Cerebellar nuclear complex (tissue), 1 donor: ENCODE measurements around the gene FSHB.
"Not testable (repeated sequence)": the region's sequence is repeated elsewhere in the genome, so short reads cannot be mapped to it uniquely, and the experiment has no call there.

Source experiments
- DNase-seq, 2 experiments: peaks; one replicate each; lab custom pipeline; 2025; lab: John Stamatoyannopoulos, UW

The FSHB gene

DNA sequence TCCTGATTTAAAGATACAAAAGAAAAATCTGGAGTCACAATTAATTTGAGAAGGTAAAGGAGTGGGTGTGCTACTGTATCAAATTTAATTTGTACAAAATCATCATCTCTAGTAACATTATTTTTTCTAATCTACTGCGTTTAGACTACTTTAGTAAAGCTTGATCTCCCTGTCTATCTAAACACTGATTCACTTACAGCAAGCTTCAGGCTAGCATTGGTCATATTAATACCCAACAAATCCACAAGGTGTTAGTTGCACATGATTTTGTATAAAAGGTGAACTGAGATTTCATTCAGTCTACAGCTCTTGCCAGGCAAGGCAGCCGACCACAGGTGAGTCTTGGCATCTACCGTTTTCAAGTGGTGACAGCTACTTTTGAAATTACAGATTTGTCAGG lies at the start of gene FSHB:
FSHB (plus strand) TSS at position 301 of the 400 bp plus-strand sequence. CDS start 889 bp downstream, outside the sequence.
- no peak for DNase-seq

DNA sequence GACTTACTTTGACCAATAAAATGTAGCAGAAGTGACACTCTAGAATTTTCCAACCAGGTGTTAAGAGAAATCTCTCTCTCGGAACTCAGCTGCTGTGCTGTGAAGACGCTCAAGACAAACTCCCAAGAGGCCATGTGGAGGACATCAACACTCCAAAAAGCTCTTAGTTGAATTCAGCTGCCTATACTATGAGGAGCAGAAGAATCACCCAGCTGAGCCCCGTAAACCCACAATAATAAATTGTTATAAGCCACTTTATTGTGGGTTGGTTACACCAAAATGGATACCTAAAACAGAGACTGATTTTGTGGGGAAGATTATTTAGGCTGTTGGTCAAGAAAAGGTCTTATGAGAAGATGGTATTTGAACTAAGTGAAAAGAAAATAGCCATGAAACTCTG lies 44.1 kb upstream of the FSHB start:
- no peak for DNase-seq

DNA sequence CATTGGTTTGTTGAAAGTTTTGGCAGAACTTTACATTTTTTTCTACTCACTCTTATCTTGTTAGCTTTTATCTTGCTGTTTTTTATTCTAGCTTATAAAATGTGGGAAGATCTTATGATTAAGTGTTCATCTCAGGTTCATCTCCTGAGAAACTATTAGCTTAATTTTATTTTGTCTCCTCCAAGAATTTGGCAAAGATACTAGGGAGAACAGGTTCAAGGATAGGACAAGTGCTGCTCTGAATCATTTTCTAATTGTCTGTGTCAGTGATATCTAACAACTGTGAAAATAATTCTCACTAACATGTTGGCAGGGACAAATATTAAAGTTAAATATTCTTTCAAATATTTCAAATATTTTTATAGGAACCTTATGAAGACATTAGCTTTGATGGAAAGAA lies 38.2 kb upstream of the FSHB start:
- DNase-seq = no peak

DNA sequence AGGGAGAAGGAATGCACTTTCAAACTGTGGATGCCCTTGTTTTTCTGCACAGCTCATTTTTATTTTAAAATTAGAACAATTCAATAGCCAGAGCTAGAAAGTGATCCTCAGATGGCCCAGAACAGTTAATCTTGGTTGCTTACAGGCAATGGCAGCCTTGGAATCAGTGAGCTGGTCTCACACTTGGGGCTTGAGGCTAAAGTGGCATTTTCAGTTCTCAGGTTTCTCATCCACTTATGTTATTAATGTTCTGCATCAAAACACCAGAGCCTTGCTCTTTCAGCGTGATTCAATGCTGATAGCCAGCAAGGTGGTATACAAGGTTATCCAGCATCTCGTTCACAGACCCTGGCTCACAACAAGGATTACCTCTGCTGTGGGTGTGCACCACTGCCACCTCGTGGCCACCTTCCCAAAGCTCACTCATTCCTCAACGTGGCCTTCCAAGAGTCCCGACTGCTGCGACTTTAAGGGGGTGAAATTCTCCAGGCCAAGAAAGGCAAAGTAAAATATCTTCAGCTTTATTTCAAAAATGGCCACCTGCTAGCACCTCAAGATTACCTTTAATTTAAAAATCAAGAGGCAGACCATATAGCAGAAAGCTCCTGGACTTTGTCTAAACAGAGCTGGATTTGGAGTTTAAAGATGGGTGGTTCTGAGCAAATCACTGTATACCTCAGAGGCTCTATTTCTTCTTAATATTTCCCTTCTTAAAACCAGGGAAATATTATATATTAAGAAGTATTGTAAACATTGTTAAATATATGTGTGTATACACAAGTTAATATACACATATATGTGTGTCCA lies 34.2 kb upstream of the FSHB start:
- DNase-seq = no peak

DNA sequence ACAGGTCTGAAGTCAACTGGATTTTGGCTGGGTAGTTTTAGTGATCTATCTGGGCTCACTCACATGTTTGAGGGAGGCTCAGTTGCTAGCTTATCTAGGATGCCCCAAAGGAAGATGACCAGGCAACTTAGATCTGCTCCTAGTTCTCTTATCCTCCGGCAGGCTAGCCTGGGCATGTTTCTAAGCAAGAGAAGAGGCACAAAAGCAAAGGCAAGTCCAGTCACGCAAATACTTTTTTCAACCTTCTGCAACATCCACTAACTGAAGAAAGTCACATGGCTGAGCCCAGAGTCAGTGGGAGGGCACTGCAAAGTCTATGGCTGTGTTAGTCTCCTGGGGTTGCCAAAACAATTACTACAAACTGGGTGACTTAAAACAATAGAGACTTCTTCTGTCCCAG lies 32.9 kb upstream of the FSHB start:
- no peak for DNase-seq

DNA sequence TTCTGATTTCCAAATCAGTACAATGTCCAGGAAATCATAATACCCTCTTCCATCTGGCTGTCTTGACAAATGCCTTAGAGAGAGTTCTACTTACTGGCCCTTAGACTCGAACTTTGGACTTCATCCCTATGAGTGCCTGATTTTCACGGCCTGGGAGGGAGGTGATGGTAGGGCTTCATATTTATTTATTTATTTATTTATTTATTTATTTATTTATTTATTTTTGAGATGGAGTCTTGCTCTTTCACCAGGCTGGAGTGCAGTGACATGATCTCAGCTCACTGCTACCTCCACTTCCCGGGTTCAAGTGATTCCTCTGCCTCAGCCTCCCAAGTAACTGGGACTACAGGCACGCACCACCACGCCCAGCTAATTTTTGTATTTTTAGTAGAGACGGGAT lies 27.8 kb upstream of the FSHB start:
- not testable (repeated sequence) for DNase-seq

- no peak for DNase-seq
These were observed 27.0 kb upstream of the FSHB start for GRCh38 chr11:30203850-30204249.

DNA sequence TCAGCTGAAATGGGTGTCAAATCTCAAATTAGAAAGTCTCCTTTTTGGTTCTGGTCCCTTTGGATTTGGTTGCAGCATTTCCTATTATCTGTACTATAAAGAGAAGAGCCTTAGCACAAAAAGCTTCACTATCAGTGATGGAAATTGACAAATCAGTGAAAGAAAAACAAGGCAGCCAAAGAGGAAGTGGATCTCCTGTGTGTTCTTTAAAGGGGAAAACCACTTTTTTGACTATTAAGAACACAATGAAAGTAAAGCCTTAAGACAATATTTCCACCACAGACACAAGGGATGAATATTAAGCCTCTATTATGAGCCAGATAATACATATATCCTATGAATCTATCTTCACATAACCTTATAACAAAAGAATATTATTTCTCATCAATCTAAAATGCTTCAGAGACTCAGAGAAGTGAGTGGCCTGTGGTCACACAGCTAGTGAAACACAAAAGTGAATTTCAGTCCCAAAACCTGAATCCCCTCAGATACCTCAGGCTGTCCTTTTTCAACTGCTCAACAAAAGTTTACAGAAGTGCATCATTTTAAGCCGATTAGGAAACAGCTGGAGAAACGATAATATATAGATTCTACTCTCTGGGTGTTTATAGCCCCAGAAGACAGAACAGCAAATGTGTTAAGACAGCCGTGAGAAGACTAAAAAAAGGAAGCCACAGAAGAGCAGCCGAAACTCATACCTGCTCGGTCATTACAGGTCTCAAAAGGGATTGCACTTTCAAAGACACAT lies 24.4 kb upstream of the FSHB start:
- DNase-seq = no peak

GRCh38 chr11:30210357-30210756 lies 20.5 kb upstream of the FSHB start:
- no peak for DNase-seq

- no peak for DNase-seq
These were observed 14.3 kb upstream of the FSHB start for GRCh38 chr11:30216534-30216933.

DNA sequence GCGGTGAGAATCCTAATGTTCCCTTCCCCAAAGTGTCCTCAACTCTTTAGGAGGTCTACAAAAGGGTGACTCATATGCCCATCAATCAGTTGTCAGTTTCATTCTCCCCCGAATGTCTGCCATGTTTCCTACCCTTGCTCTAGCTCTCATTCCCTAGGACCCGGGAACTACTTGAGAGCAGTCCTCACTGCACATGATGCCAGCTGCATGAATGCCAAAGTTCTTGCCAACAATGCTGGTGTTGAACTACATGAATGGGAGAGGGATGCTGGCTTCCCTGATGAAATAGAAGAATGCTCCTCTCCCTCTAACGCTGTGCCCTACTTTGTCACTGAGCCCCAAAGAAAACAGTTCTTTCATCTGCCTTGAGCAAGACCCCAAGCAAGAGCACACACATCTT lies 12.5 kb upstream of the FSHB start:
- no peak for DNase-seq

- DNase-seq = no peak
These were observed 5.2 kb upstream of the FSHB start for GRCh38 chr11:30225642-30226041.

- DNase-seq = no peak
These were observed 2.4 kb upstream of the FSHB start for GRCh38 chr11:30228323-30228884.

- DNase-seq = no peak
These were observed 8.2 kb downstream of the FSHB start for GRCh38 chr11:30239025-30239424.

DNA sequence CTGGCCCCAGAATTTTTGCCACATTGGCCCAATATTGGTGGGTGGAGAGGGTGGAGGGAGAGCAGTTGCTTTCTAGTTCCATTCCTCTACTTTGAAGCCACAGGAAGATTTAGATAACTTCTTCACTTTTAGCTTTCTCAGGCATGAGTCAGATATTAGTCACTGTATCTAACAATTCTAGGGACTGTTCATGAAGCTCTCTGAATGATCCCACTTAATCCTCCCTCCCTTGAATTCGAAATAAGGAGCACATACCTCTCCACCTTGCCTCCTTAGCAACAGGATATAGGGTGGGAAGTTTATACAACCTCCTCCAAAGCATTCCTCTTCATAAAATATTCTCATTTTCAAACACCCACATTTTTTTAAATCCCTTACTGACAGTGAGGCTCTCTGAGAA lies 13.5 kb downstream of the FSHB start:
- DNase-seq = no peak

GRCh38 chr11:30245621-30246020 lies 14.8 kb downstream of the FSHB start:
- DNase-seq = no peak

- no peak for DNase-seq
These were observed 23.8 kb downstream of the FSHB start for GRCh38 chr11:30254307-30255298.

- DNase-seq = no peak
These were observed 24.8 kb downstream of the FSHB start for GRCh38 chr11:30255637-30256036.

DNA sequence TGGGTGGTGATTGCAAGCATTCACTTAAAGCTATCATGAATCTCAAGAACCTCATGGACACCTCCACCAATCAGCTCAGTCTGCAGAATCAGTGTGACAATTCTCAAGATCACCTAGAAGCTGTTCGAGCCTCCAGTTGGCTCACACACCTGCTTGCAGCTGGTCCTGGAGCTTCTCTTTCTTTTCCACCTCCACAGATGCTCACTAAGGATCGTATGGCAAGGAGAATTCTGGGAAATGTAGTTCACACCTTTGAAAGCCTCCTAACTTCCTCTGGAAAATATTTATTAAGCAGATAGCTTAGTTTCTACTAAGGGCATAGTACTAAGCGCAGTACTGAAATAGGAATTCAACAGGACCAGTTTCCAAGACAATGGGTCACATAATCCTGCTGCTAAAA lies 26.2 kb downstream of the FSHB start:
- DNase-seq = no peak

- no peak for DNase-seq
These were observed 27.9 kb downstream of the FSHB start for GRCh38 chr11:30258679-30259078.

DNA sequence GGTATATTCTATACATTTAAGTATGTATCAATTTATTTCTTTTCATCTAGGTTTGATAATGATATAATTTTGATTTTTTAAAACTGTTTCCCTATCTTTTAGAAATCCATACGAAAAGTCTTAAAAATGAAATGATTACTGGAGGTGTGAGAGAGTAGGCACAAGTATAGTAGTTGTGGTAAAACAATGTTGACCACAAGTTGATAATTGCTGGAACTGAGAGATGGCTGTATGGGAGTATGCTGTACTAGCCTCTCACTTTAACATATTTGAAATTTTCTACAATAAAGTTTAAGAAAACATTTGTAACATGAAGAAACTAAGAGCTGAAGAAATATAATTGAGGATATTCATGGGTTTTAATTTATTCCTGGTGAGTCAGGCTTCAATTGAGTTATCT lies 30.0 kb downstream of the FSHB start:
- DNase-seq = no peak

- no peak for DNase-seq
These were observed 31.0 kb downstream of the FSHB start for GRCh38 chr11:30261821-30262220.
